ENCODE measurements around the gene BCR.
A peak's percentile ranks its signal among the peaks of the same experiment; 100 is the strongest.
"Not testable (repeated sequence)": the region's sequence is repeated elsewhere in the genome, so short reads cannot be mapped to it uniquely, and the experiment has no call there.

The BCR gene

DNA sequence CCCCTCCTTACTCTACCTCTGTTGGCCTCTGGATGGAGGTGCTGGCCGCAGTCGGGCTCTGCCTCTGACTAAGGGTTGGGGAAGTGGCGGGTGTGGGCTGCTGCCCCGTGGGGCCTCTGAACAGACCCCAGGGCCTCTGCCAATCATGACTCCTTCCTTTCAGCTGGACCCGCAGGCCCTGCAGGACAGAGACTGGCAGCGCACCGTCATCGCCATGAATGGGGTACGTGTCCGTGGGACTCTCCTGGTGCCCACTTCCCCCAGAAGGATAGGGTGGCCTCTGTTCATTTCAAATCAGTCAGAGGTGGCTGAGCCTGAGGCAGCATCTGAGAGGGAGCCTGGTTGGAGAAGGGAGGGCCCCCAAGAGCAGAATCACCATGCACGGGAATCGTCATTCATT is 129.0 kb downstream of the BCR start:
- not testable (repeated sequence) for DNase-seq (ENCODE audit: low read depth in 3 of 3, low spot score in 1 of 3)

DNA sequence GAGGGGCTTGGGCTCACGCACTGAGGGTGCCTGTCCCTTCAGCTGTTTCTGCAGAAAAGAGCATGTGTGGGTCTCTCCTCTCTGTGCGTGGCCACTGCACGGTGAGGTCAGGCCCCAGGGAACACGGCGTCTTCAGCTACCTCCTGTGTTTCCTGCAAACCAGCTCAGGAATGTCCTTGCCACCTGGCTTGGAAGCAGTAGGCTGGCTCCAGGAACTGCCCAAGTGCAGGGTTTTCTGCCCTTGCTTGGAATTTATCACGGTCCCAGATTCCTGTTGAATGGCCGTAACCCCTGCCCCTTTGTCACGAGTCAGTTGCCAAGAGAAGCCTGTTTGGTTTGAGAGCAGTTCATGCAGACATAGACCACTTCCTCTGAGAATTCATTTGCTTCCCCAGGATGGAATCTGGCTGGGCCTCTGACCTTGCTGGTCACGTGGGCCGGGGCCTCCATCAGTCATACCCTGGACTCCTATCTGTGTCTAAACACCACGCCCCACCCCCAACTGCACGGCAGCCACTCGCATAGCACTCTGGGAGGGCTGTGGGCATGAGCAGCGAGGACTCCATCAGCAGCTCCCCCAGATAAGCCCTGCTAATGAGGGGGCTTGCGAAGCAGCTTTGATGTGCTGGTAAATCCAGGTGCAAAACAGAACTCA is 130.3 kb downstream of the BCR start:
- DNase-seq (ENCODE audit: low read depth in 3 of 3, low spot score in 1 of 3) = not testable (repeated sequence)

DNA sequence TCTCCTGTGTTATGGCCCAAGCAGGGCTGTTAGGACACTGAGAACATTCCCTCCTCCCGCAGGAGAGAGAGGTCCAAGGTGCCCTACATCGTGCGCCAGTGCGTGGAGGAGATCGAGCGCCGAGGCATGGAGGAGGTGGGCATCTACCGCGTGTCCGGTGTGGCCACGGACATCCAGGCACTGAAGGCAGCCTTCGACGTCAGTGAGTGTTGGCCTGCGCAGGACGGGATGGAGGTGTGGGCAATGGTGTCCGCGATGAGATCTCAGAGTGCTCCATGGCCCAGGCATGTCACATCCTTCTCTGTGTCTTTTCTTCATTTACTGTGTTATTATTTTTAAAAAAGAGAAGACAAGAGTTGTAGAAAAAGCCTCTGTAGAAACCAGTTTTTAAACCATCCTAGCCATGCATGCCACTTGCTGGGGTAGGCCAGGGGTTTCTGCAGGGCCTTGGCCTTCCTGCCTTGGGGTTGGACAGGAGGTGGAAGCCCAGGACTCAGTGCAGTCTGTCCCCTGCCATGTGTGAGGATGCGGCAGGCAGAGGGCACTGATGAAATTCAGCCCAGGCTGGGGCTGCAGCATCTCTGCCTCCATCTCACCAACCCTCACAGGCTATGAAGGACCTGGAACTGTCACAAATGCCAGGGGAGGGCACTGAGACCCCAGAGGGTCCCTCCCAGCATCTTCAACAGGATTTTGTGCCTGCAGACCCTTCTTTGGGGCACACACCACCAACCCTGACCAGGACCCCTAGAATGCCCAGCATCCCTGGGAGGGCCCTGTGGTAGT is 131.5 kb downstream of the BCR start:
- not testable (repeated sequence) for DNase-seq (ENCODE audit: low read depth in 3 of 3, low spot score in 1 of 3)

DNA sequence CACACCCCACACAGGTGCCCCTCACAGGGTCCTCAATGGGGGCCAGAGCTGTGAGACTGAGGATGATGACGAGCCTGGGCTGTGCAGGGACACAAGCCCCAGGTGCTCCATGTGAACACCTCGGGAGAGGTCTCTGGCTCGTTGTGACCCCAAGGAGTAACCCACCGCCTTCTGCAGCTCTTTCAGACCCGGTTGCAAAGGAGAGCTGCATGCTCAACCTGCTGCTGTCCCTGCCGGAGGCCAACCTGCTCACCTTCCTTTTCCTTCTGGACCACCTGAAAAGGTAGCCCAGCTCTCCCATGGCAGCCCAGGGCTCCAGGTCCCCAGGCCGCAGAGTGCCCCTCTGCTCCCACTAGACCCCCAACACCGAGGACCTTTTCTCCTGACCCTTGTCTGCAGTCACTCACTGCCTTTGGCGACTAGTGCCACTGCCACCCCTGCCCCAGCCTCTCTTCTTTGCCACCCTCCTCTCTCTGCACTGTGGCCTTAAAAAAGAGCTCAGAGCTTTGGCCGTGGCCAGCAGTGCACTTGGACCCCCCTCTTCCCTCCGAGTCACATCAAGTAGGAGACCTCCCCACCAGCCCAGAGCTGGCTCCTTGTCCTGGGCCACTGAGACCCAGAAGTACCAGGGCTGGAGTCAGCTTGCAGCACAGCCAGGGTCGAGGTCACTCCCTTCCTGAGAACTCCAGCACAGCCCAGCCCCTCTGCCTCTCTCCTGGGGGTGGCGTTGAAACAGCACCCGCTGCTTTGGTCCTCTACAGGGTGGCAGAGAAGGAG is 133.7 kb downstream of the BCR start:
- DNase-seq (ENCODE audit: low read depth in 3 of 3, low spot score in 1 of 3) = no peak

DNA sequence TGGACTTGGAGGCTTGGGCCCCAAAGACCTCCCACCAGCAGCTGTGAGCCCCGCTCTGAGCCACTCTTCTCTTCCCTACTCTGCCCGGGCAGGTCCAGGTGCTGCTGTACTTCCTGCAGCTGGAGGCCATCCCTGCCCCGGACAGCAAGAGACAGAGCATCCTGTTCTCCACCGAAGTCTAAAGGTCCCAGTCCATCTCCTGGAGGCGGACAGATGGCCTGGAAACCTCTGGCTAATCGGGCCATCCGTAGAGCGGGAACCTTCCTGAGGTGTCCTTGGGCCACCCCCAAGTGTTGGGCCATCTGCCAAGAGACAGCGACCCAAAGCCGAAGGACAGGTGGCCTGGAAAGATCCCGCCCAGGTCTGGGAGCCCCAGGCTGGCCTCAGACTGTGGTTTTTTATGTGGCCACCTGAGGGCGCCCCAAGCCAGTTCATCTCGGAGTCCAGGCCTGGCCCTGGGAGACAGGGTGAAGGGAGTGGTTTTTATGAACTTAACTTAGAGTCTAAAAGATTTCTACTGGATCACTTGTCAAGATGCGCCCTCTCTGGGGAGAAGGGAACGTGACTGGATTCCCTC is 135.1 kb downstream of the BCR start:
- peak in 2 of 3 donors; percentile 24 to 34 for DNase-seq (ENCODE audit: low read depth in 3 of 3, low spot score in 1 of 3)

DNA sequence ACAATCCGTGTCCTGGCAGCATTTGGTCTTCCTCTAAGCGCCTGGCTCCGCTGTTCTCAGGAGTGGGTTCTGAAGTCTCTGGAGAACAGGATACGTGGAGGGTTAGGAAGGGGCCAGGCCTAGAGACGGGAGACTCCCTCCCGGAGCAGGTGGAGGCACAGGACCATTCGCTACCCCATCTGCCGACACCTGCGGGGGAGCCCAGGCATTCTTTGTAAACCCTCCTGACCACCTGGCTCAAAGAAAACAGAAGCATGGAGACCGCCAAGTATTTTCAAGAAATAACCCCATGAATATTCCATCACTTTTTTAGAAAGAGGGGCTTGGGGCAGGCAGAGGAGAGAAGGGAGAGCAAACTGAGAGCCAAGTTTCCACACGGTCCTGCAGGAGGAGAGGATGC is 136.3 kb downstream of the BCR start:
- DNase-seq (ENCODE audit: low read depth in 3 of 3, low spot score in 1 of 3) = not testable (repeated sequence)

DNA sequence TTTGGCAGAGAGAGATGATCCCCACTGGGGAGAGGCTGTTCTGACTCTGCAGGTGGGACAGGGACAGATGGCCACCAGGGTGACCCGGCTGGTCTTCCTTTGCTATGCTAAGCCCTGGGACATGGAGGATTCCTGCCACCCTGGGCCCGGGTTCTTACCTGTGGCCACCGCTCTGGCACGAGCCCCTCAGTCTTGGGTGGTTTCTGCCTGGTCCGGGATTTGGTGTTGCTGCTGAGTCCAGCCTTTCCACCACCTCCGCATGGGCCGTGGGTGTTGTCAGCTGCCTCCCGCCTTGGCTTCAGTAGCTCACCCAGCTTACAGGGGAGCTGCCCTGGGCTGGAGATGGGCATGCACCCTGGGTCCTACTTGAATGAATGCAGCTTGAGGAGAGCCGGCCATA is 138.0 kb downstream of the BCR start:
- not testable (repeated sequence) for DNase-seq (ENCODE audit: low read depth in 3 of 3, low spot score in 1 of 3)

DNA sequence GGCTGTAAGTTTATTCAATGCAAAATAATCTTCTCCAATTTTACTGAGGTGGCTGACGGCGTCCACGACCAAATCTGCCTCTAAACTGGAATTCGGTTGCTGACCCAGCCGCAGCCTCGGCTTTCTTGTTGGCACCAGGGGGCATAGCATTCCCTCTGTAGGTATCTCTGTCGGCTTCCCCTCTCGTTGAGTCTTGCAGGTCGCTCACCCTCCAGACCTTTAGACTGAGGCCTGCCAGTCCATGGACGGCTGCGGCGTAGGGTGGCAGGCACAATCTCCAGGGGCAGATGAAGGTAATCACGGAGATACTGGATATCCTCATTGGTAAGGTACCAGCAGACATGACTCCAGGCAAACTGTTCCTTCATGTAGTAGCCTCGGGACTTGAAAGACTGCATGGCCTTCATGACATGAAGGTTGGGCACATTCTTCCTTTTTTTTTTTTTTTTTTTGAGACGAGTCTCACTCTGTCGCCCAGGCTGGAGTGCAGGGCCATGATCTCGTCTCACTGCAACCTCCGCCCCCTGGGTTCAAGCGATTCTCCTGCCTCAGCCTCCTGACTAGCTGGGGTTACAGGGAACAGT is 142.3 kb downstream of the BCR start:
- DNase-seq (ENCODE audit: low read depth in 3 of 3, low spot score in 1 of 3) = not testable (repeated sequence)

DNA sequence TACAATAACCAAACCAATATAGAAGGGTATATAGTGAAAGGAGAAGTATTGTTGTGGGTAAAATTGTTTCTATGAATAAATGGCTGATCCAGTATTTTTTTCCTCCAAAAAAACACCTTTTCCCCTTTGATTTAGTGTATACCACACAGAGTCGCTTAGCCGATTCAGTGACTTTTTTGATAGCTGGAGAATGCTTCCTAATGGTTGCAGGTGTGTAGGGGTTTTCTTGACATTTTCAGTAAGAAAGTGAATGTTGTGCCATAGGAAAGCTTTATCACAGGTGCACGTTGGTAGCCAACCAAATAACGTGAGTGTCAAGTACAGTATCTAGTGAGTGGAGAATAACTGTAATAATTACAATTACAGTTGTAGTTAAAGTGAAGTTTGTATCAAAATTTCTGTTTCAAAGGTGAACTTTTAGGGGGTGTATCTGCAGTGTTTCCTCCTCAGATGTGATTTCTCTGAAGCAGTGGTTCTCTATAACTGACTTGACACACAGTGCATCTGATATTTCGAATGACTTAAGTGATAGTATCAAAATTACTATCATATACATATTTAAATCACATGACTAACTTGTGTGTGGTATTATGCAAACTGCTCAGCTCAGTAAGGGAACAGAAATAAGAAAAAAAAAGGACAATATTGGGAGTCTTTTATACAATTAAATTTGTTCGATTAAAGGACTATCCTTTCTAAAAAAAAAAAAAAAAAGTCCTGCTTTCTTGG is 143.8 kb downstream of the BCR start:
- DNase-seq (ENCODE audit: low read depth in 3 of 3, low spot score in 1 of 3) = not testable (repeated sequence)

DNA sequence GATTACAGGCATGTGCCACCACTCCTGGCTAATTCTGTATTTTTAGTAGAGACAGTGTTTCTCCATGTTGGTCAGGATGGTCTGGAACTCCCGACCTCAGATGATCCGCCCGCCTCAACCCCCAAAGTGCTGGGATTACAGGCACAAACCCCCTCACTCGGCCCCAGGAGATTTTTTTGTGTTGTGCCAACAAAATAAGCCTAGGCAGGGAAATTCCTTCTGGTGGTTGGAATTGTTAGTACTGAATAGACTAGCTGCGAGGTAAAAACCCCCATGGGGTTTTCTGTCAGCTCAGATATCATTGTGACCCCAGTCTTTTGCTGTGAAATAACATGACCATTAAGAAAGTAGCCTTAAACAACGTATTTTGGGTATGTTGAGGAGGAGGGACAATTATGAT is 144.9 kb downstream of the BCR start:
- no peak for DNase-seq (ENCODE audit: low read depth in 3 of 3, low spot score in 1 of 3)

DNA sequence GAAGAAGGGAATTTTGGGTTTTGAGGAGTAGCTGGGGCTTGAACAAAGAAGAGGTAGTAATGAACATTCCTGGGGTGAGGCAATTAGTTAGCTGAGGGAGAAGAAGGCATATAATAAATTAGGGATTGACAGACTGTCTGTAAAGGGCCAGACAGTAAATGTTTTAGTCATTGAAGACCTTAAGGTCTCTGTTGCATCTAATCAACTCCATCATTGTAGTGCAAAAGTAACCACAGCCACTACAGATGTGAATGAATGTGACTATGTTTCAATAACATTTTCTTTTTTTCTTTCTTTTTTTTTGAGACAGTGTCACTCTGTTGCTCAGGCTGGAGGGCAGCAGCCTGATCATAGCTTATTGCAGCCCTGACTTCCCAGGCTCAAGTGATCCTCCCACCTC is 153.5 kb downstream of the BCR start:
- DNase-seq (ENCODE audit: low read depth in 3 of 3, low spot score in 1 of 3) = not testable (repeated sequence)

DNA sequence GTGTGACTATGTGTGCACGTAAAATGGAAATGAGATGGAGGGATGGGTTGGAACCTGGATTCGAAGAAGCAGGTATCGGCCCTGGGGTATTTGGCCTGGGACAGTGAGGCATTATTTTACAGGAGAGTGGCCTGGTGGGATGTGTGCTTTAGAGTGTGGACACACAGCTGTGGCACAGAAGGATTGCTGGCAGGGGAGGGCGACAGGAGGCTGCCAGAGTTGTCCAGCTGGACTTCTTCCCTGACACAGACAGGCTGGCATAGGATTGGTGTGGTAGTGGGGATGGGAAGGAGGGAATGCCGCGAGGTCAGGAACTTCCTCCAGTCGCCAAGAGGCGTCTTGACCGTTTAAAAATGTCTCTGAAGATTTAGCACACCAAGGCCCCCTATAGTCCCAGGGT is 157.4 kb downstream of the BCR start:
- not testable (repeated sequence) for DNase-seq (ENCODE audit: low read depth in 3 of 3, low spot score in 1 of 3)

DNA sequence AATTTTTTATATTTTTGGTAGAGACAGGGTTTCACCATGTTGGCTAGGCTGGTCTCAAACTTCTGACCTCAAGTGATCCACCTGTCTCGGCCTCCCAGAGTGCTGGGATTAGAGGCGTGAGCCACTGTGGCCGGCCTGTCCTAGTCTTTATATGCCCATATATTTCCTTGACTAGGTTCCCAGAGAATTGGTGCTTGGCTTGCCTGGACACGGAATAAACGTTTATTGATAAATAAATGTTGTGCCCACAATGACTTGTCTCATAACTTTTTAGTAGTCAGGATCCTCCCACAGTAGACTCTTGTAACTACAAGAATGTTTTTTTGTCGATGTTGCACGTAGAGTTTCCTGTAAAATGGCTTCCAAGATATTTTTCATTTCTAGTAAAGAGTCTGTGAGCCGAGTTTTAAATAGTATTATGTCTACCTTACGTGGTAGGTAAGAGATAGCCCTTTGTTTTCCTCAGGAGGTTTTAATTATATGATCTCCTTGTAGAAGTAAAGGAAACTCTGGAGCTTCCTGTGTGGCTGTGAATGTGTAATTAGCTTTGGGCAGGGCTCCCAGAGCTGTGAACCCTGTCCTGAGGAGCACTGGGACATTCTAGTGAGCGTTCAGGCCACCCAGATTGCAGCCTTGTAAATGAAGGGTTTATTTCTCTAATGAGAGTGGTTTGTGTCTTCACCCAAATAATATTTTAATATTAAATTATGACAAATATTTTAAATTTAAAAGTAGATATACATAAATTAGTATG is 161.8 kb downstream of the BCR start:
- DNase-seq (ENCODE audit: low read depth in 3 of 3, low spot score in 1 of 3) = not testable (repeated sequence)

DNA sequence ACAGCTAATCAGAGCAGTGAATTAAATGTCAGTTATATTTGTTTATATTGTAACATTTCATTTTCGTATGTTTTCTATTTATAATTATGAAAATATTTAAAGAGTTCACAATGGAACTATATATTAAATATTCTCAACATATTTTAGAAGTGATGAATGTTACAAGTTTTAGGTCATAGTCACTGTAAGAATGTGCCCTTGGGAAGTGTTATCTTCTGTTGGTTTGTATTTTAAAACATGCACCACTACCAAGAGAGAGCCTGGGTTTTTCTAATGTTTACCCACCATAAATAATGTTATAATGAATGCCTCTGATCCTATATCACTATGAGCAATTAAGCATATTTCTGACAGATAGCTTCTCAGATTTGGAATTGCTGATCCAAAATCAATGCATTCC is 171.0 kb downstream of the BCR start:
- no peak for DNase-seq (ENCODE audit: low read depth in 3 of 3, low spot score in 1 of 3)

DNA sequence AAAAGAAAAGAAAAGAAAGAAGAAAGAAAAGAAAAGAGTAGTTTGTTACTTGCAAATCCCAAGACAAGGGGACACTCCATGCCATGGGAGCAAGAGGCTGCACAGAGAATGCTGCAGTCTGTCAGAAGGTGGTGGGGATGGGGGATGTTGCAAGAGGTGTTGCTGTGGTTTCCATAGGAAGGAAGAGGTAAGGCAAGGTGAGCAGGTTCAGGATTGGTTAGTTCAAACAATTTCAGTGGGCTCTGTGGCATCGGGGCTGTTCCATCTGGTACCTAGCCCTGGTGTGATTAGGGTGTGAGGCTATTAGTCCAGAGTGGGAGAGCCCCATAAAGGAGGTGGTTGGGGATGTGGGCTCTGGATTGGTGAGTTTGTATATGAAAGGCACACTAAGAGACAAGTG is 172.7 kb downstream of the BCR start:
- no peak for DNase-seq (ENCODE audit: low read depth in 3 of 3, low spot score in 1 of 3)

DNA sequence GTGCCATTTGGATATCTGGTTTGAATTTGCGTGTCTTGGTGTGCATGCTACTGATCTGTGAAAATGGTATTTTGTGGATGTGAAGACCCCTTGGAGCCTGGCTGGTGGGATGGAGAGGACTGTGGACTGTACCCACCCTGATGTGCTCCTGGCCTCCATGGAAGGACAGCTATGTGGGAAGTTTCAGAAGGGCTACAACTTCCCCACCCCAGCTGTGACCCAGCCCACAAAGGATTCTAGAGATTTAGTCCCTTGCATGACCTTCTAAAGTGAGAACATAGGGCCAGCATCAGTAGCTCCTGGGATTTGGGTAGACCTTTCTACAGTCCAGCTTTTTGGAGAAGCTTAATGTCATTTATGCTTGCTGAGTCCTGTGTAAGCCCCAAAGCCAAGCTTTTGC is 173.4 kb downstream of the BCR start:
- DNase-seq (ENCODE audit: low read depth in 3 of 3, low spot score in 1 of 3) = no peak

DNA sequence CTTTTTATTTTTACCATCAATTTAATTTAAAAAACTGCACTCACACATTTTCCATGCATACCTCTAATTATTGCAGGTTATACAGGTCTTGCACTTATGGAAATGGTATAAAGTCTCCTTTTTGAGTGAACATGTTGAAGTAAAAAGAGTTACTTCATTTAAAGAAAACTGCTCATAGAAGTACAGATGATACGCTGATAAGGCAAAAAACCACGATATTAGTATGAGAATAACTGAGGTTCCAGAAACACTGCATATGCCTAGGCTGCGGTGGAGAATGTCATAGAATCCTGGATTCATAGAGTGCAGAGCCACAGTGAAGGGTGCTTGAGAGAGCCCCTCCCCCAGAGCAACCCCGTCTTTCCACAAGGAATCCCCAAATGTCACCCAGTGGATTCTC is 175.8 kb downstream of the BCR start:
- DNase-seq (ENCODE audit: low read depth in 3 of 3, low spot score in 1 of 3) = no peak

DNA sequence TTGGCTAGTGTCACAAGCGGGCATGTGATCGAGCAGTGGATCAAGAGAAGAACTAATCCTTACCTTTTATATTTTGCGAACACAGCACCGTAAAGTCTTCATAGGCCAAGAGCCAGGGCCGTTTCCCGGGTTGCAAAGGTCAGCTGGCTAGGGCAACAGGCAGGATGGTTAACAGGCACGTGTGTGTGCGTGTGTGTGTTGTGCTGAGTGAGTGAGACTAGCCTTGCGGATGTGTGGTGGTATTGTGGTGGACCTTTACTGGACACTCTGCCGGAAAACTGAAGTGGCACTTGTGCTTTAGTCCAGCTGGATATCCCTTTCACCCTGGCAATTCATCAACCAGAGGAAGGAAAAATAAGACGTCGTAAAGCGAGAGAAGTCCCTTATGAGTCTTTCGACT is 176.7 kb downstream of the BCR start:
- no peak for DNase-seq (ENCODE audit: low read depth in 3 of 3, low spot score in 1 of 3)

DNA sequence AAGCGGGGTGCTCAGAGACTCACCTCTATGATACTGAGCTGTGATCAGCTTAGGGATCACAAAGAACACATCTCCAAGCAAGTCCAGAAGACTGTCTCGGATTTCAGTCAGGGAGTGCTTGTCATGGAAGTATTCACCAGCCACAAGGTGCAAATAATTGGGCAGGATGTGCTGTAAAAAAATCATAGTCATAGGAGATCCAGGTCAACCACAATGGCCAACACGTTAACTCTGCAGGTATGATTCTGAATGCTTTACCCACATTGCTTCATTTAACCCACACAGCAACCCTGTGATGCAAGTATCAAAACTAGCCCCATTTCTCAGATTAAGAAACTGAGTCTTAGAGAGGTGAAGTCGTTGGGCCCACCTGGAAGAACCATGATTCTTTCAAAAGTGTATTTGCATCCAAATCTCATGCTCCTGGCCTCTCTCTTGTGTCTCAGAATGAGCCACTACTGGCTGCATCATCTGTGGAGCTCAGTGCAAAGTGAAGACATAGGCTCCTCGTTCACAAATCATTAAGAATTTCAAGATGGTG is 179.3 kb downstream of the BCR start:
- no peak for DNase-seq (ENCODE audit: low read depth in 3 of 3, low spot score in 1 of 3)

DNA sequence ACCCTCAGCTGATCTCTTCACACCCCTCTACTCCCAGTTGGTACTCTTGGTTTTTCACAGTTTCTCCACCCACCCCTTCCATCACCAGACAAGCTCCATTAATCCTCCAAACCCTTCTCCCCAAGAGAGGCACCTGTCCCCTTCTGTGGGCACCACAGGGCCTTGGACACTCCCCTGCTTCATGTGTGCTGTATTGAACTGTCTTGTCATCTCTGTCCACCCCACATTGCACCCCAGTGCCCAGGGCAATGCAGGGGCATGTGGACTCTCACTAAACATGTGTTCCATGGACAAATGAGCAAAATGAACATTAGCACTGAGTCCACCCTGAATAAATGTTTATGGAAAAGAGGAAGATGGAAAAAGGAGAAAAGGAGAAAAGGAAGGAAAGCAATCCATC is 181.4 kb downstream of the BCR start:
- DNase-seq (ENCODE audit: low read depth in 3 of 3, low spot score in 1 of 3) = no peak

Measured in stimulated activated CD4-positive, alpha-beta T cell treated with anti-CD3 and anti-CD28 coated beads, TNF-alpha, amount 100 ng/mL, for 1 hour (primary cell).